Thyroid gland (tissue), 4 donors: ENCODE measurements around the gene FOXM1.

Experiments used
- POLR2A ChIP-seq, 2 donors: fragments of 450-650 bp; IDR thresholded peaks; one replicate each; pipeline ENCODE4 v1.6.1; 2017; ENCODE audit warnings: antibody characterized with exemption in 2 of 2, mild to moderate bottlenecking in 2 of 2, moderate library complexity in 1 of 2
- TF ChIP-seq, protein P1 (sequence below), 6 experiments: fragments of 200-600 bp in 3 of 6; fragments of 450-650 bp in 3 of 6; sonication (generic) in 3 of 6; IDR thresholded peaks; one replicate each; pipeline ENCODE4 v1.5.1; 2016 to 2019; ENCODE audit warnings: antibody characterized with exemption in 6 of 6, mild to moderate bottlenecking in 2 of 6, inconsistent platforms in 1 of 6, moderate library complexity in 1 of 6

DNA sequence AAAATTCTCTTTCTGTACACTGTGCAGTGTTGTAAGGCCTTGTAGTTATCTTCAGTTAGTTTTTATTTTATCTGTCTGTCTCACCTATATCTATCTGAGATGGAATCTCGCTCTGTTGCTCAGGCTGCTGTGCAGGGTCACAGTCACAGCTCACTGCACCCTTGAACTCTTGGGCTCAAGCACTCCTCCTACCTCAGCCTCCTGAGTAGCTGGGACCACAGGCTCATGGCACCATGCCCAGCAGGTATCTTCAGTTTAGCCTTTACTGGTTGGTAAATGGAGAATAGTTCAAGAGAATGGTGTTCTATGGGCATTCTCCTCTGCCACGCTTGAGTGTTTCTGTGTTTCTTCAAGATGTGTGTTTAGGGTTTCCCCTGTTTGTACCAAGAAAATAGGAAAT, 27.3 kb upstream of the FOXM1 start:
- TF ChIP-seq, protein P1, sequence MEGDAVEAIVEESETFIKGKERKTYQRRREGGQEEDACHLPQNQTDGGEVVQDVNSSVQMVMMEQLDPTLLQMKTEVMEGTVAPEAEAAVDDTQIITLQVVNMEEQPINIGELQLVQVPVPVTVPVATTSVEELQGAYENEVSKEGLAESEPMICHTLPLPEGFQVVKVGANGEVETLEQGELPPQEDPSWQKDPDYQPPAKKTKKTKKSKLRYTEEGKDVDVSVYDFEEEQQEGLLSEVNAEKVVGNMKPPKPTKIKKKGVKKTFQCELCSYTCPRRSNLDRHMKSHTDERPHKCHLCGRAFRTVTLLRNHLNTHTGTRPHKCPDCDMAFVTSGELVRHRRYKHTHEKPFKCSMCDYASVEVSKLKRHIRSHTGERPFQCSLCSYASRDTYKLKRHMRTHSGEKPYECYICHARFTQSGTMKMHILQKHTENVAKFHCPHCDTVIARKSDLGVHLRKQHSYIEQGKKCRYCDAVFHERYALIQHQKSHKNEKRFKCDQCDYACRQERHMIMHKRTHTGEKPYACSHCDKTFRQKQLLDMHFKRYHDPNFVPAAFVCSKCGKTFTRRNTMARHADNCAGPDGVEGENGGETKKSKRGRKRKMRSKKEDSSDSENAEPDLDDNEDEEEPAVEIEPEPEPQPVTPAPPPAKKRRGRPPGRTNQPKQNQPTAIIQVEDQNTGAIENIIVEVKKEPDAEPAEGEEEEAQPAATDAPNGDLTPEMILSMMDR (IDR thresholded peaks at IDR 0.05), result no peak
- no peak for TF ChIP-seq POLR2A (IDR thresholded peaks at IDR 0.05)
